Hematopoietic multipotent progenitor cell treated with erythropoietin and hydrocortisone succinate and interleukin-3 and kit ligand, for 4 days (in vitro differentiated cells): Measurements from ENCODE around the gene EGR1.

ENCODE experiments used
- DNase-seq: peaks from one replicate; pipeline ENCODE4 v3.0.0-alpha.2; 2015

EGR1 gene

GRCh38 chr5:138454121-138454520, 11.2 kb upstream of the EGR1 start:
- DNase-seq = no peak

DNA sequence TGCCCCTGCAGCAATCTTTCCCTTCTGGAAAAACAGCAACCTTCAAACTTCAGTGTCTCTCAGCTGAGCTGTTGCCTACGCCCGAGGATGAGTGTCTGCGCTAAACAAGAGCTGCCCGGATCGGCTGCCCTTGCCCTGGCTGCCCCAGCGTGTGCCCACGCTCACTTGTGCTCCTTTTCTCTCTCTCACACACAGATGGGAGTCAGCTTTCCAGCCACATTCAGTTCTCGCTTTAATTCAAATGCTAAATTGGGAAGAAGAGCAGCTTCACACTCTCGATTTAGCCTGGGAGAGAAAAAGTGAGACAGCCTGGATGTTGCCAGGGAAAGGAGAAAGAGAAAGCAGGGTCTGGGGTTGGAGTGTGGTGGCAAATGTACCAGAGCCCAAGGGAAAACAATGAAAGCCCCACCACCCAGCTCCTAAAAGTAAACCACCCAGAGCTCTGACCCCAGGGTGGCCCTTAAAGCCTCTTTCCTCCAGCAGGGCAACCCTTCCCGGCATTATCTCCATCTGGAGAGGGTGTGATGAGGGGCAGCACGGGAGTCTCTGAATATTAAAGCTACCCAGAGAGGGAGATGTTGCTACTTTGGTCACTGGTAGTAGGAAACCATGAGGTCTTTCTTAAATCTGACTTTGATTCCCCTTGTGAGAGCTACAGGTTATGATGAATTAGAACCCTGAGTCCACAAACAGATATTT, 9.9 kb upstream of the EGR1 start:
- no peak for DNase-seq

DNA sequence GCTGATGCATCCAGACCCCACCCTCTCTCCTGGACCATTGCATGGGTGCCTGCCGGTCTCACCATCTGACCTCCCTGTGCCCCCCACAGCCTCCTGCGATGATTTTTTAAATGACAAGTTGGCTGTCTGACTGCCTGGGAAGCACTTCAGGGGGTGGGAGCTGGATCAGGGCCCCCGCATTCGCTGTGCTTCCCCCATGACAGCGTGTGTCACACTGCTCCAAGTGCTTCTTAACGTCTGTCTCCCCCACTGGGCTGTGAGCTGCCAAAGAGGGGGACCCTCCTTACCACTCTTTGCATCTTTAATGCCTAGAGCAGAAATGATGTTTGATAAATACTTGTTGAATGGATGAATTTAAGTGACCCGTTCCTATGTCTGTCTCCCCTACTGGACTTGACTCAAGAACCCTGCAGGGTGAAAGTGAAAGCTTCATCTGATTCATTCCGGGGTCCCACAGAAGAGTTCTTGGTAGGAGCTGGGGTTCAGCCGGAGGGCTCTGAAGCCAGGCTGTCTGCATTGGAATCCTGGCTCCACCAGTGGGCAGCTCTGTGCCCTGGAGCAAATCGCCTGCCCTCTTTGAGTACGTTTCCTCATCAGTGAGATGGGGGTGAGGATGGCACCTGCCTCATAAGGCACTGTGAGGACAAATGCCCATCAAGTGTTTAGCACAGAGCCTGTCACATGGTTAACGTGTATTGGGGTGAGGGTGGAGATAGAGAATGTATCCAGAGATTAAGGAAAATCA, 7.6 kb upstream of the EGR1 start:
- peak; percentile 28 for DNase-seq

GRCh38 chr5:138458384-138458783, 6.9 kb upstream of the EGR1 start:
- DNase-seq = peak; percentile 44

- DNase-seq = no peak
Observed at GRCh38 chr5:138458856-138459255, 6.4 kb upstream of the EGR1 start.

GRCh38 chr5:138459311-138459933, 5.9 kb upstream of the EGR1 start:
- DNase-seq = peak; percentile 62

GRCh38 chr5:138460032-138460693, 5.1 kb upstream of the EGR1 start:
- DNase-seq = no peak

DNA sequence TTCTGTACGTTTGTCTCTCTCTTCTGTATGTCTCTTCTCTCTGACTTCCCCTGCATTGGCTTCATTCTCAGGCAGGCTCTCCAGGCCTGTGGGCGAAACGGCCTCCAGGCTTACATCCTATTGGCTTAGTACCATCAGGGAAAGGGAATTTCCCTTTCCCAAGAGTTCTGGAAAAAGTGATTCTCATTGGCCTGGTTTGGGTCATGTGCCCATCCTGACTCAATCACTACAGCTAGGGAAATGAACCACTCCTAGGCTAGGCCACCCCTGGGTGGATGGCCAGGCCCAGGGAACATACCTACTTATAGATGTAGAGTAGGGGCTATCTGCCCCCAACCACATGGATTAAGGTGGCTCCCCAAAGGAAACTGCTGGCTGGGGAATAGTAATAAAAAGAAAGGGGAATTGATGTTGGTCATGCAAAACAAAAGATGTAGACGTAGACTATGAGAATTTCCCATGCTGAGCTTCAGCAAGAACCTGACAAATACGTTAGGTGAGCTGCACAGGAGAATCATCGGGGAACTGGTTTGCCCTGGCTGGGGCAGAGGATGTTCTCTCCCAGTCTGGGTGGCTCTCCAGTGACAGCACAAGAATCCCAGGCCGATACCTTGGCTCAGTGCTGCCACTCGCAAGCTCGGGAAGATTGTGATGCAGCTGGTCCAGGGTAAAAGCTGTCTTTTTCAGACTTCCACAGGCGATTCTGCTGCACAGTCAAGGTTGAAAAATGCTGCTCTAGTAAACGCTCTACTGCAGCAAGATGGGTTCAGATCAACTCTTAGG, 3.7 kb upstream of the EGR1 start:
- DNase-seq = no peak

- peak; percentile 44 for DNase-seq
Observed at GRCh38 chr5:138463419-138464007, 1.8 kb upstream of the EGR1 start.

DNA sequence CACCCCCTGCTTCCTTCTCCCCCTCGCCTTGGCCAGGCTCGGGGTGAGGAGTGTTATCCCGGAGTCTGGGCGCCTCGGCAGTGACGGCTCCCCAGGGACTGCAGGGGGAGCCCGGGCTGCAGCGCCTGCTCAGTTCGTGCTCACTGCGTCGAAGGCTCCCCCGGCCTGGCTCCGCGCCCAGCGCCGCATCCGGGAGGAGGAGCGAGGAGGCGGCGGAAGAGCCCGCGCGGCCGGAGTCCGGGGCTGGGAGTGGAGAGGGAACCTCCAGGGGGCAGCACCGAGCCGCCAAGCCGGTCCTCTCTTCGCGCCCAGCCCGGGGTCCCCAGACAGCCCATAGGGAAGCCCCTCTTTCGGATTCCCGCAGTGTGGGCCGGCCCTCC, 1.3 kb upstream of the EGR1 start:
- peak; percentile 98 for DNase-seq

DNA sequence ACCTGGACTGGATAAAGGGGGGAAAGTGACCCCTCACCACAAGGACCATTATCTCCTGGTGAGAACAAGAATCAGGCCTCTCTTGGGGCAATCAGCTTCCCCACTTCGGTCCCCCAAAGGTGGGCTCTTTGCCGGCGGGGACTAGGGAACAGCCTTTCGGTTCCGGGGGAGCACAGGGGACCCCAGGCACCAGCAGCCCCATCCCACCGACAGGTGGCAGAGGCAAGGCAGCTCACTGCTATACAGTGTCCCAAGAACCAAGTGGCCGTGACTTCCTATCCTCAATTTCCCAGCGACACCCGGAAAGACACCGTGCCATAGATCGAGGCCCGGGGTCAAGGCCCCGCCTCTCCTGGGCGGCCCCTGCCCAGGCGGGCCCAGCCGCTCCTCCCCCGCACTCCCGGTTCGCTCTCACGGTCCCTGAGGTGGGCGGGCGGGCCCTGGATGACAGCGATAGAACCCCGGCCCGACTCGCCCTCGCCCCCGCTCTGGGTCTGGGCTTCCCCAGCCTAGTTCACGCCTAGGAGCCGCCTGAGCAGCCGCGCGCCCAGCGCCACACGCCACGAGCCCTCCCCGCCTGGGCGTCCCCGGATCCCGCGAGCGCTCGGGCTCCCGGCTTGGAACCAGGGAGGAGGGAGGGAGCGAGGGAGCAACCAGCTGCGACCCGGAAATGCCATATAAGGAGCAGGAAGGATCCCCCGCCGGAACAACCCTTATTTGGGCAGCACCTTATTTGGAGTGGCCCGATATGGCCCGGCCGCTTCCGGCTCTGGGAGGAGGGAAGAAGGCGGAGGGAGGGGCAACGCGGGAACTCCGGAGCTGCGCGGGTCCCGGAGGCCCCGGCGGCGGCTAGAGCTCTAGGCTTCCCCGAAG, 655 bp upstream of the EGR1 start:
- peak; percentile 100 for DNase-seq

GRCh38 chr5:138466125-138466899, 1.0 kb downstream of the EGR1 start:
- DNase-seq = no peak

GRCh38 chr5:138466900-138467710, 1.8 kb downstream of the EGR1 start:
- DNase-seq = no peak

DNA sequence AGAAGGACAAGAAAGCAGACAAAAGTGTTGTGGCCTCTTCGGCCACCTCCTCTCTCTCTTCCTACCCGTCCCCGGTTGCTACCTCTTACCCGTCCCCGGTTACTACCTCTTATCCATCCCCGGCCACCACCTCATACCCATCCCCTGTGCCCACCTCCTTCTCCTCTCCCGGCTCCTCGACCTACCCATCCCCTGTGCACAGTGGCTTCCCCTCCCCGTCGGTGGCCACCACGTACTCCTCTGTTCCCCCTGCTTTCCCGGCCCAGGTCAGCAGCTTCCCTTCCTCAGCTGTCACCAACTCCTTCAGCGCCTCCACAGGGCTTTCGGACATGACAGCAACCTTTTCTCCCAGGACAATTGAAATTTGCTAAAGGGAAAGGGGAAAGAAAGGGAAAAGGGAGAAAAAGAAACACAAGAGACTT, 2.4 kb downstream of the EGR1 start:
- DNase-seq = no peak

GRCh38 chr5:138468133-138468965, 3.1 kb downstream of the EGR1 start:
- DNase-seq = no peak

GRCh38 chr5:138468966-138469539, 3.8 kb downstream of the EGR1 start:
- DNase-seq = no peak

DNA sequence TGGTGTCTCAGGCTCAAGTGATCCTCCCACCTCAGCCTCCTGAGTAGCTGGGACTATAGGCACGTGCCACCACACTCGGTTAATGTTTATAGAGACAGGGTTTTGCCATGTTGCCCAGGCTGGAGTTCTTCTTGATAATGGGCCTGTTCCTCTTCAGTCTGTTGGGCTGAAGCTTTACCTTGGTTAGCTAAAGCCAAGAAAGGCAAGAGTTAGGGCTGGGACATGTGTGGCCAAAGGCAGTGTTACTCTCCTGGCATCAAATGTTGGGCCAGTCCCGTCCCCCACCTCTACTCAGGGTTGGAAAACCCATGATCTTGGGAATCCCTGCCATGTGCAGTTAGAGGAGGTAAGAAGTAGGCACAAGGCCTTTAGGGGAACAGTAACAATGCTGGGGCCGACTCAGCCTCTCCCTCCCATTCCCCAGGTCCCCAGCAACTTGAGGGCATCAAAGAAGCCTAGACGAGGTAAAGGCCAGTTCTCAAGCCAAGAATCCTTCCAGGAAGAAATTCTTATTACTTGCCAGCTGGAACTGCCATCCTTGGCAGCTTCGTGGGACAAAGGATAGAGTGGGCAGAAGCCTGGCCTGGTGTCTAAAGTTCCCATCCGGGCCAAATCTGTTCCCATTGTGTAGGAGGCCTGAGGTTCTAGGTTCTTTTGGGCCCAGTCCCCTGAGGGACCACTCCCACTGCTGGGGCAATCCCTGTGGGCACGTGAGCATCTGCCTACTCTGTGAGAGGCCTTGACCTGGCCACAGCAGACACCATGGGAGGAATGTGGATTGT, 4.5 kb downstream of the EGR1 start:
- DNase-seq = no peak
